ENCODE data around the gene CRYGD.

CRYGD gene

DNA sequence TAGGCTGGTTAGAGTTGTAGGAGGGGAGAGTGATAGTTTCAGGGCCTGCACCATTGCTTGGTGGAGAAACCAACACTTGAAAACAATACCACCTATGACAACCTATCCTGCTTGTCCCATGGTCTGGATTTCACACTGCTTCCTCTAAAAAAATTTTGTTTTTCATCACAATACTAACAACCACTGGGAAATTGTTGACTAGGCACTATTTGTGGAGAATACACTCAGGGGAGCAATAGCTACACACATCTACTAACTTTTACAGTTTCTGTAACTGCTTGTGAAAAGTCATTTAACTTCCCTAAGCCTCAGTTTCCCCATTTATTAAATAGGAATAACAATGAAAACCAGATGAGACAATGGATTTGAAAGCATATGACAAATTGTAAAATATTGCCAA, 25.8 kb upstream of the CRYGD start:
- DNase-seq (ENCODE audit: low spot score) = no peak
- in situ Hi-C loops (cut with MboI; ENCODE audit: low pct_unique_long_range_greater_than_20kb, low sequenced_read_pairs, unreplicated experiment) = no loop called here
- TF ChIP-seq, protein P1, sequence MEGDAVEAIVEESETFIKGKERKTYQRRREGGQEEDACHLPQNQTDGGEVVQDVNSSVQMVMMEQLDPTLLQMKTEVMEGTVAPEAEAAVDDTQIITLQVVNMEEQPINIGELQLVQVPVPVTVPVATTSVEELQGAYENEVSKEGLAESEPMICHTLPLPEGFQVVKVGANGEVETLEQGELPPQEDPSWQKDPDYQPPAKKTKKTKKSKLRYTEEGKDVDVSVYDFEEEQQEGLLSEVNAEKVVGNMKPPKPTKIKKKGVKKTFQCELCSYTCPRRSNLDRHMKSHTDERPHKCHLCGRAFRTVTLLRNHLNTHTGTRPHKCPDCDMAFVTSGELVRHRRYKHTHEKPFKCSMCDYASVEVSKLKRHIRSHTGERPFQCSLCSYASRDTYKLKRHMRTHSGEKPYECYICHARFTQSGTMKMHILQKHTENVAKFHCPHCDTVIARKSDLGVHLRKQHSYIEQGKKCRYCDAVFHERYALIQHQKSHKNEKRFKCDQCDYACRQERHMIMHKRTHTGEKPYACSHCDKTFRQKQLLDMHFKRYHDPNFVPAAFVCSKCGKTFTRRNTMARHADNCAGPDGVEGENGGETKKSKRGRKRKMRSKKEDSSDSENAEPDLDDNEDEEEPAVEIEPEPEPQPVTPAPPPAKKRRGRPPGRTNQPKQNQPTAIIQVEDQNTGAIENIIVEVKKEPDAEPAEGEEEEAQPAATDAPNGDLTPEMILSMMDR (IDR thresholded peaks at IDR 0.05; ENCODE audit: extremely low read depth, insufficient read depth, missing control alignments) = no peak

DNA sequence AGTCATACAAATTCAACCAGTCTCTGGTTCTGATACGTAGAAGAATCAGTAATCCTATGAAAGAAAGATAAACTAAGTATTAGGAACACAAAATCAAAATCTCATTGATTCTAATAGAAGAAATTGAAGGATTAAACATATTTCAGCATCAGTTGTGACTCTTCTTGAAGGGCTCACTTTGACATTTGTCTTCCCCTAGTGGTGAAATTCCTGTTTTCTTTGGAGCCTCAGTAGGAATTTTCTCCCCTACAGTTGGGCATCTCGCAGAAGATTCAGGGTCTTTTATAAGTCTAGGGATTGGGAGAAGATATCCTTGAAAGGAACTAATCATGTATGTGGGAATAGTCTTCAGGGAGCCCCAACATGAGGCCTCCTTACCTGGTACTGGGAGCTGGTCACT, 24.5 kb upstream of the CRYGD start:
- TF ChIP-seq, protein P1 (IDR thresholded peaks at IDR 0.05; ENCODE audit: extremely low read depth, insufficient read depth, missing control alignments) = no peak
- in situ Hi-C loops (cut with MboI; ENCODE audit: low pct_unique_long_range_greater_than_20kb, low sequenced_read_pairs, unreplicated experiment) = no loop called here
- DNase-seq (ENCODE audit: low spot score) = no peak

DNA sequence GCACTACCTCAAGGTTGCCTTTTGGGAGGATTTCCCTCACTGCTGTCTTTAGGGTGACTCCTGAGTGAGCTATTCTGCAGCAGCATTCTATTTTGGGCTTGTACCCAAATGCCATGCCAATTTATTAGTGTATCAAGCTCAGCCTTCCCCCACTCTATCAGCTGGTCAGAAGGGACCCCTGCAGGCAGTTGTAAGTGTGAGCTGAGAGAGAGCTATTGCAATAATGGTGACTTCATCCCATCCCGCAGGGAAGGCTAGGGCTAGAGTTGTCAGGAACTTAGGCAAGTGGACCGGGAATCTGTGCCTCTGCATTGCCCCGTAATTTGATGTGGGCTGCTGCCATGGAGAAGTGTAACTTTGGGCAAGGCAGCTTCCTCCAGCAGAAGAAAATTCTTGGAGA, 23.4 kb upstream of the CRYGD start:
- in situ Hi-C loops (cut with MboI; ENCODE audit: low pct_unique_long_range_greater_than_20kb, low sequenced_read_pairs, unreplicated experiment) = no loop called here
- TF ChIP-seq, protein P1 (IDR thresholded peaks at IDR 0.05; ENCODE audit: extremely low read depth, insufficient read depth, missing control alignments) = no peak
- no peak for DNase-seq (ENCODE audit: low spot score)

DNA sequence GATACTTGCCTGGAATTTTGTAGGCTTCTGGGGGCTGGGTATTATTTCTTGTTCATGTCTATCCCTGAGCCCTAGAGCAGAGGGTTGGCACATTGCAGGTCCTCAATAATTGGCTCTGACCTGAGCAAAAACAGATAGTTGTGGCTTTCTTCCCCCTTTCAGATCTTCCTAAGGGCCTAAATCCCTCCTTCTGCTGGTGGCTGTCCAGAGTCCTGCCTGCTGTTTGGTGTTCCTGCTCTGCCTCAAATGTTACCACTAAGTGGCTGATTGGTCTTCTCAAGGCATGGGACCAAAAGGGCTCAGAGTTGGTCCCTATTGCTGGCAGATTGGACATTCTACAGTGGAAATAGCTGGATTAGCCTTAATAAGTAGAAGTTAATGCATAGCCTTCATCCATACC, 22.7 kb upstream of the CRYGD start:
- in situ Hi-C loops (cut with MboI; ENCODE audit: low pct_unique_long_range_greater_than_20kb, low sequenced_read_pairs, unreplicated experiment) = no loop called here
- DNase-seq (ENCODE audit: low spot score) = no peak
- TF ChIP-seq, protein P1 (IDR thresholded peaks at IDR 0.05; ENCODE audit: extremely low read depth, insufficient read depth, missing control alignments) = no peak

DNA sequence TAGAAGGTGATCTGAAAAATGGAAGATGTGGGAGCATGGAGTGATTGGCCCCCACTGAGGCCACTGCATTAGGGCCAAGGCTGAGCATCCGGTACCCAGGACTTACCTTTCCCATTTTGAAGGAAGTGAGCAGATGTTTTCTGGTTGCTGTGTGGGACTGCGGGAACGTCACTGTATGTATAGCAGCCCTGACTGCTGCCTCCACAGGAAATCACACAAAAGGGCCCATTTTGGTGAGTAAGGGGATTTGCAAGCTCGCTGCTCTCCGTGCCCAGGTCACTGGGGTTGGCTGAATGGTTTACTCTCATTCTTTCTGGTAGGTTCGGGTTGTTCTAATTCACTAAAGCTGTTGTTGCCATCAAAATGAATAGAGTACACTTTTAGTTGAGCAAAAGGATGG, 21.7 kb upstream of the CRYGD start, which contains the start of gene CRYGB:
Gene CRYGB (minus strand): TSS at position 153 of the 400 bp plus-strand sequence. CDS start 38 bp downstream, at position 115.
- in situ Hi-C loops (cut with MboI; ENCODE audit: low pct_unique_long_range_greater_than_20kb, low sequenced_read_pairs, unreplicated experiment) = no loop called here
- TF ChIP-seq, protein P1 (IDR thresholded peaks at IDR 0.05; ENCODE audit: extremely low read depth, insufficient read depth, missing control alignments) = no peak
- DNase-seq (ENCODE audit: low spot score) = no peak

DNA sequence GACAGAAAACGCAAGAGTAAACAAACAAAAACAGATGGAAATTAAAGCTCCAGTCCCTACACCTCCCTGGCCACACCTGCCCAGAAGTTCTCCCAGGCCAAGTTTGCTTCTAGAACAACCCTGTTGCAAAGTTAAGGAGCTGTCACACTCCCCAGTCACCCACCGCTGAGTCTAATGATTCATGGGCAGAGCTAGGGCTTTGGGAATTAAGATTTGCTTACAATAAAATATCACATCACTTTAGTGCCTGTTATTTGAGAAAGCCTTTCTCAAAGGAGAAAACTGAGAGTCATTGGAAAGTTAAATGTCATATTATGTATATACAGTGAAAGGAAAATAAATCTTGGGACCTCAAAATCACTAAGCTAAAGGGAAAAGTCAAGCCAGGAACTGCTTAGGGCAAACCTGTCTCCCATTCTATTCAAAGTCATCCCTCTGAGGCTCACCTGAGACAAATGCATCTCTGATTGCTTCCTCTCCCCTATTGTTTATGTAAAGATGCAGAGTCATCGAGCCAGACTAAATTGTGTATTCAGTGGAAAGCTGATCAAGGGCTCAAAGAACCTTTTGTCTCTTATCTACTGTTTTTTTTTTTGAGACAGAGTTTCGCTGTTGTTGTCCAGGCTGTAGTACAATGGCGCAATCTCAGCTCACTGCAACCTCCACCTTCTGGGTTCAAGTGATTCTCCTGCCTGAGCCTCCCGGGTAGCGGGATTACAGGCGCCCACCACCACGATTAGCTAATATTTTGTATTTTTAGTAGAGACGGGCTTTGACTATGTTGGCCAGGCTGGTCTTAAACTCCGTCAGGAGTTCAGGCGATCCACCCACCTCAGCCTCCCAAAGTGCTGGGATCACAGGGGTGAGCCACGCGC, 18.8 kb upstream of the CRYGD start:
- TF ChIP-seq, protein P1 (IDR thresholded peaks at IDR 0.05; ENCODE audit: extremely low read depth, insufficient read depth, missing control alignments) = no peak
- DNase-seq (ENCODE audit: low spot score) = no peak
- in situ Hi-C loops (cut with MboI; ENCODE audit: low pct_unique_long_range_greater_than_20kb, low sequenced_read_pairs, unreplicated experiment) = no loop called here

Measured in GM13977 (cell line).